ENCODE measurements around the gene NID2. TPM values are rescaled to one million over a fixed set of nuclear protein-coding genes. Genes with fewer than 3 reads are reported as not detected.

The NID2 gene
- total RNA-seq, 1 experiment from 2014 or later = 12.6 TPM

GRCh38 chr14:51977075-51977474 is 91.8 kb downstream of the NID2 start:
- Histone ChIP-seq H3K4me1 (ENCODE audit: insufficient read depth, low read length, poor library complexity, severe bottlenecking) (no peaks in the 10 kb centered on the region), H3K9me3 (ENCODE audit: low read depth, low read length, poor library complexity, severe bottlenecking) (no peaks in the 10 kb centered on the region), H3K27me3 (replicated peaks; ENCODE audit: insufficient read depth, low read depth, low read length, poor library complexity) (no peaks in the 10 kb centered on the region), H3K4me3 (ENCODE audit: low read depth, low read length, poor library complexity, severe bottlenecking) (no peak overlapping the region), H3K36me3 (ENCODE audit: insufficient read depth, low read length, poor library complexity, severe bottlenecking) (no peaks in the 10 kb centered on the region), H3K27ac (ENCODE audit: low read depth, low read length, poor library complexity, severe bottlenecking) (no peak overlapping the region)
- POLR2A ChIA-PET (ENCODE audit: low non-redundant PET) = no interaction called here
- no peak for TF ChIP-seq CTCF (conservative IDR thresholded peaks at IDR 0.05; ENCODE audit: low read depth, low read length)
- TF ChIP-seq EZH2 (IDR thresholded peaks at IDR 0.05; ENCODE audit: borderline replicate concordance, low read depth, low read length, poor library complexity, severe bottlenecking) = no peak
- intact Hi-C loops (cut with micrococcal nuclease; ENCODE audit: unreplicated experiment) = no loop called here
- DNase-seq (ENCODE audit: low spot score) = no peak
- CTCF ChIA-PET = no interaction called here
- BruUV-seq (replicated peaks) = no TSS peak

GRCh38 chr14:51972566-51972965 is 96.3 kb downstream of the NID2 start:
- BruUV-seq (replicated peaks) = no TSS peak
- DNase-seq (ENCODE audit: low spot score) = no peak
- intact Hi-C loops (cut with micrococcal nuclease; ENCODE audit: unreplicated experiment) = no loop called here
- TF ChIP-seq CTCF (conservative IDR thresholded peaks at IDR 0.05; ENCODE audit: low read depth, low read length) (no peak), EZH2 (IDR thresholded peaks at IDR 0.05; ENCODE audit: borderline replicate concordance, low read depth, low read length, poor library complexity, severe bottlenecking) (no peak)
- Histone ChIP-seq H3K4me1 (ENCODE audit: insufficient read depth, low read length, poor library complexity, severe bottlenecking) (no peaks in the 10 kb centered on the region), H3K27me3 (replicated peaks; ENCODE audit: insufficient read depth, low read depth, low read length, poor library complexity) (no peaks in the 10 kb centered on the region), H3K27ac (ENCODE audit: low read depth, low read length, poor library complexity, severe bottlenecking) (no peak overlapping the region), H3K4me3 (ENCODE audit: low read depth, low read length, poor library complexity, severe bottlenecking) (no peak overlapping the region), H3K9me3 (ENCODE audit: low read depth, low read length, poor library complexity, severe bottlenecking) (no peaks in the 10 kb centered on the region), H3K36me3 (ENCODE audit: insufficient read depth, low read length, poor library complexity, severe bottlenecking) (no peaks in the 10 kb centered on the region)
- CTCF ChIA-PET = no interaction called here
- POLR2A ChIA-PET (ENCODE audit: low non-redundant PET) = no interaction called here

- TF ChIP-seq EZH2 (IDR thresholded peaks at IDR 0.05; ENCODE audit: borderline replicate concordance, low read depth, low read length, poor library complexity, severe bottlenecking) = no peak
- no peak for TF ChIP-seq CTCF (conservative IDR thresholded peaks at IDR 0.05; ENCODE audit: low read depth, low read length)
- intact Hi-C loops (cut with micrococcal nuclease; ENCODE audit: unreplicated experiment) = no loop called here
- H3K27me3 ChIP-seq (replicated peaks; ENCODE audit: insufficient read depth, low read depth, low read length, poor library complexity) = no peaks in the 10 kb centered on the region
- no peaks in the 10 kb centered on the region for H3K9me3 ChIP-seq (ENCODE audit: low read depth, low read length, poor library complexity, severe bottlenecking)
- no peak overlapping the region for H3K4me3 ChIP-seq (ENCODE audit: low read depth, low read length, poor library complexity, severe bottlenecking)
- no peak overlapping the region for H3K27ac ChIP-seq (ENCODE audit: low read depth, low read length, poor library complexity, severe bottlenecking)
- ChIA-PET POLR2A (ENCODE audit: low non-redundant PET) (no interaction called here), CTCF (no interaction called here)
- no peaks in the 10 kb centered on the region for H3K4me1 ChIP-seq (ENCODE audit: insufficient read depth, low read length, poor library complexity, severe bottlenecking)
- no peak for DNase-seq (ENCODE audit: low spot score)
- no peaks in the 10 kb centered on the region for H3K36me3 ChIP-seq (ENCODE audit: insufficient read depth, low read length, poor library complexity, severe bottlenecking)
- no TSS peak for BruUV-seq (replicated peaks)
Observed at GRCh38 chr14:51969852-51970540, 98.9 kb downstream of the NID2 start.

All from A673 (cell line).